ENCODE data around the gene VCAN. TPM values are rescaled to one million over a fixed set of nuclear protein-coding genes. Genes with fewer than 3 reads are reported as not detected.

The VCAN gene
- total and polyA plus RNA-seq, 2 of the 8 experiments (the other 6 are each of a cell fraction or from before 2014, with no cell fraction given): 146 to 404 TPM

DNA sequence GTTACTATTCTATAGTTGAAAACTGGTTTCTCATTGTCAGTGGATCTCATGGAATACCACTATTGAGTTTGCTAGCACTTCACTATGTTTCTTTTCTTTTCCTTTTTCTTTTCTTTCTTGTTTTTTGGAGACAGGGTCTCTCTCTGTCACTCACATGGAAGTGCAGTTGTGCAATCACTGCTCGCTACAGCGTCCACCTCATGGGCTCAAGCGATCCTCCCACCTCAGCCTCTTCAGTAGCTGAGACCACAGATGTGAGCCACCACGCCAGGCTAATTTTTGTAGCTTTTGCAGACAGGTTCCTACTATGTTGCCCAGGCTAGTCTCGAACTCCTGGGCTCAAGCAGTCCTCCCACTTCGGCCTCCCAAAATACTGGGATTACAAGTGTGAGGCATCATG lies 42.7 kb upstream of the VCAN start (continued):
- TF ChIP-seq KDM4A (IDR thresholded peaks at IDR 0.05; ENCODE audit: low read depth, low read length, severe bottlenecking) (no peak), KDM5A (IDR thresholded peaks at IDR 0.05; ENCODE audit: low read length) (no peak), RXRA (IDR thresholded peaks at IDR 0.05; ENCODE audit: insufficient read depth, low read depth, low read length) (no peak), POLR2AphosphoS5 (IDR thresholded peaks at IDR 0.05; ENCODE audit: low read depth, low read length) (no peak), CHD1 (IDR thresholded peaks at IDR 0.05; ENCODE audit: low read depth, low read length) (no peak)
- TF ChIP-seq, protein P1, sequence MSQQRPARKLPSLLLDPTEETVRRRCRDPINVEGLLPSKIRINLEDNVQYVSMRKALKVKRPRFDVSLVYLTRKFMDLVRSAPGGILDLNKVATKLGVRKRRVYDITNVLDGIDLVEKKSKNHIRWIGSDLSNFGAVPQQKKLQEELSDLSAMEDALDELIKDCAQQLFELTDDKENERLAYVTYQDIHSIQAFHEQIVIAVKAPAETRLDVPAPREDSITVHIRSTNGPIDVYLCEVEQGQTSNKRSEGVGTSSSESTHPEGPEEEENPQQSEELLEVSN (IDR thresholded peaks at IDR 0.05): no peak
- TF ChIP-seq, protein P2, sequence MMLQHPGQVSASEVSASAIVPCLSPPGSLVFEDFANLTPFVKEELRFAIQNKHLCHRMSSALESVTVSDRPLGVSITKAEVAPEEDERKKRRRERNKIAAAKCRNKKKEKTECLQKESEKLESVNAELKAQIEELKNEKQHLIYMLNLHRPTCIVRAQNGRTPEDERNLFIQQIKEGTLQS (IDR thresholded peaks at IDR 0.05; ENCODE audit: insufficient read depth, low read depth, low read length): no peak

All from H1 (cell line).